GM21367 (cell line): ENCODE data around the gene OR6N1.

Source experiments
- ATAC-seq: cut with Tn5 transposase; IDR thresholded peaks from one replicate; pipeline ENCODE4 v1.9.1; 2021; ENCODE audit not compliant: unreplicated experiment

OR6N1 gene, protein sequence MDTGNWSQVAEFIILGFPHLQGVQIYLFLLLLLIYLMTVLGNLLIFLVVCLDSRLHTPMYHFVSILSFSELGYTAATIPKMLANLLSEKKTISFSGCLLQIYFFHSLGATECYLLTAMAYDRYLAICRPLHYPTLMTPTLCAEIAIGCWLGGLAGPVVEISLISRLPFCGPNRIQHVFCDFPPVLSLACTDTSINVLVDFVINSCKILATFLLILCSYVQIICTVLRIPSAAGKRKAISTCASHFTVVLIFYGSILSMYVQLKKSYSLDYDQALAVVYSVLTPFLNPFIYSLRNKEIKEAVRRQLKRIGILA

DNA sequence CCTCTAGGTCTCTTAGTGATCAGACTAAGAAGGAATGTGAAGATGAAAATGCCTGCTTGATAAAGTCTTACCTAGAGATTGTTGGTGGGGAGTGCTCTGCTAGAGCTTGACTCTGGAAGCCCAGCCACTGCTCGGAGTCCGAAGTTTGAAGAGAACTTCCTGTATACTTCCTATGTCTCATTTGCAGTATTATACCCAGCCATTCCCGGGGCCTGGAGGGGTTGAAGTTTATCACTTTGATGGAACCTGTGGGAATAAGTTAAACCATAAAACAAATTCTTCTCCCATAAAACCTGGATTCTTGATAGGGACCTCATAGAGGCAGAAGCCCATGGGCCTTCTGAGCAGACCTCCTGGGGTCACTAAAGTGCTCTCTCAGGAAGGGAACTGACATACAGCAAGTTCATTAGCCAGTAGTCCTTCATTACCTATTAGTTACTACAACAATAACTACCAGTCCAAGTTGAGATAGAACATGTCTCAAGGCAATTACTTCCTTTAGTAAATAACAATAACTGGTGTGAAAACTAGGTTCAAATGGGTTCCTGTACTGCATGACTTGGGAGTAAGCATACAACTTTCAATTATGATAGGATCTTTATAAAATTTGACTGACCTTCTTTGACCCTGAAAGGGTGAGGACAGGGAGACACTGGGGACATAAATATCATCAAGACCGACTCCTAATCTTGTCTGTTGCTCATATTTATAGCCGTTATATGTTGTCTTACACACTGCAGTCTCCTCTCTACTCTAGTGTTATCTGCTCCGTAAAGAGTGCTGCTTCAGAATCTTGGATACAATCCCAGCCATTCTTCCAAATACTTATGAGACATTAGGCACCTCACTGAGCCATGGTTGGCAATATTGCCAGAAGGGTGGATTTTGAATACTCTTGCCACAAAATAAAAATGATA, at the start of gene OR6N1:
OR6N1 (minus strand) TSS at position 246 of the 917 bp plus-strand sequence. CDS start 5,513 bp downstream, outside the sequence.
- no peak for ATAC-seq

DNA sequence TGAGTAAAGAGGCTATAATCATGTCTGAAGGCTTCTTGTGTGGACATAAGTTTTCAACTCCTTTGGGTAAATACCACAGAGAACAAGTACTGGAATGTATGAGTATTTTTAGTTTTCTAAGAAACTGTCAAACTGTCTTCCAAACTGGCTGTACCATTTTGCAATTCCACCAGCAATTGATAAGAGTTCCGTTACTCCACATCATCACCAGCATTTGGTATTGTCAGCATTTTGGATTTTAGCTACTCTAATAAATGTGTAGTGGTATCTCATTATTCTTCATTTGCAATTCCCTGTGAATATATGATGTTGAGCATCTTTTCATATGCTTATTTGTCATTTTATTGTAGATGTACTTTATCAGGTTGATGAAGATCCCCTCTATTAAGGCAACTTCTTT, 49.7 kb upstream of the OR6N1 start:
- ATAC-seq, result no peak

DNA sequence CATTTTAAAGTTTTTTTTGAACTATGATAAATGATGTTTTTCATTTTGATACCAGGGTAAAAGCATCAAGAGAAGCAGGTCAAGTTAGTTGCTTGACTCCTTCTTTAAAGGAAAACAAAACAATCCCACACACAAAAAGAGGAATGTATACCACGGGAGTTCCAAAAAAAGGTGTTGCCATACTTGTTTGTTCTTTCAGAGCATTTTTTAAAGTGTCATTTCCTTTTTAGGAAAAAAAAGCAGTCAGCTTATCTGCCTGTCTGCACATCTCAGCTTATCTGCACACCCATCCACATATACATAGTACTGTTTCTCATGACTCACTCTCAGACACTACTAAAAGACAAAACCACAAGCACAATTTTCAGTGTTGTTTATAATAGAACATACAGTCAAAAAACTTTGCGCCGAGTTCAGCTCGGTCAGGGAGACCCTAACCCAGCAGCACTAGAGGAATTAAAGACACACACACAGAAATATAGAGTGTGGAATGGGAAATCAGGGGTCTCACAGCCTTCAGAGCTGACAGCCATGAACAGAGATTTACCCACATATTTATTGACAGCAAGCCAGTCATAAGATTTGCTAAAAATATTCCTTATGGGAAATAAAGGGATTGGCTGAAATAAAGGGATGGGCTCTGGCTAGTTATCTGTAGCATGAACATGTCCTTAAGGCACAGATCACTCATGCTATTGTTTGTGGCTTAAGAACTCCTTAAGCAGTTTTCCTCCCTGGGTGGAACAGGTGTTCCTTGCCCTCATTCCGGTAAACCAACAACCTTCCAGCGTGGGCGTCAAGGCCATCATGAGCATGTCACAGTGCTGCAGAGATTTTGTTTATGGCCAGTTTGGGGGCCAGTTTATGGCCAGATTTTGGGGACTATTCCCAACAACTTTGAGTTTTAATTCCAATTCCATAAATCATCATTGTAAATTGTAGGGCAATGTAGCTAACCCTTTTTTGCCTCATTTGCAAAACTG, 47.8 kb upstream of the OR6N1 start:
- peak; percentile 88 for ATAC-seq

DNA sequence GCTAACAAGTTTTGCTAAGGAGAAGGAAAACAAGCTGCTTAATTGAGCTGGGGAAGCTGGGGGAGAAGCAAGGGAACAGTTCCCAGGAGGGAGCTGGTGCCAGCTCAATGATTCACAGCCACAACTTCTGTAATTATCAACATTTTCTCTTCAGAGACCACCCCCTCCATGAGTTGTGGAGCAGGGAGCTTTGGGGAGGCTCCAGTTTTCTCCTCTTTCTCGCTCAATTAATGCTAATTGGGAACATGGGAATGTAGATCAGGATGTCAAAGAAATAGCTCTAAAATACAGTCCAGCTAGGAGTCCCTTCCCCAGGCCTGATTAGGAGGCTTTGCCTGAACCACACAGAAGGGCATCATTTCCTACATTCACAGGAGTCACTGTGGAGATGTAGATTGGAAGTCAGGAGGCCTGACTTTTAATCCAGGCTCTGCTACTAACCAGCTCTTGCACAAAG, 47.0 kb upstream of the OR6N1 start:
- peak; percentile 9 for ATAC-seq

DNA sequence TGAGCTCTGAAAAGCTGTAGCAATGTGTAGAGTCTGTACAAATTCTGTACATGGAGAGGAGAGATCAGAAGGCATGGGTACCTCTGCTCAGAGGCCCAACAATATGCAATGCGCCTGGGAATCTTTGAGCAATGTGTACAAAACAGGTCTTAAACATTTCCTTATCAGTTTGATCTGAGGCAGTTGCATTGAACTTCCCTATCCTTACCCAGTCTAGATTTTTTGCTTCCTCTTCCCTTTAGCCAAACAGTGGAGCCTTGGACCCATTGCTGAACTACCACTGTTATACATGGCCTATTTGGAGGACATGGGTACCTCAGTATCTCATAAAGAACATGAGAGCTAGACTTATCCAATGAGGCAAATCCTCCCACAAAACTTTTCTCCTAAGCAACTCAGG, 46.6 kb upstream of the OR6N1 start:
- ATAC-seq, result no peak

DNA sequence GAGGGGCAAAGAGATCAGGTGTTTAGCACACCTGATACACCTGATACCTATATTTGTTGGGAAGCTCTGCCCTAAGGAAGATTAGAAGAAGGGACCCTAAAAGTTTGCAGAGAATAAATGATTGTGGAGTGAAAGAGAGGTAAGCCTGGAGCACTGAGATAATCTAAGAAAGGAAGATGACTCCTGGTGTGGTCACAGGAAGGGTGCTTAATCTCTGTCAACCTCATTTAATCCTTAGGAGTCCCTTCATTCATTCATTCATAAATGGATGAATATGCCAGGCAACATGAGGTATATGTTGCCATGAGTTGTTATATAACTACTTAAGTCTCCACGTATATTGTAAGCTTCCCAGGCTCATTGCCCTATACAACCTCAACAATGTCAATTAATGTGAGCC, 43.0 kb upstream of the OR6N1 start:
- no peak for ATAC-seq

DNA sequence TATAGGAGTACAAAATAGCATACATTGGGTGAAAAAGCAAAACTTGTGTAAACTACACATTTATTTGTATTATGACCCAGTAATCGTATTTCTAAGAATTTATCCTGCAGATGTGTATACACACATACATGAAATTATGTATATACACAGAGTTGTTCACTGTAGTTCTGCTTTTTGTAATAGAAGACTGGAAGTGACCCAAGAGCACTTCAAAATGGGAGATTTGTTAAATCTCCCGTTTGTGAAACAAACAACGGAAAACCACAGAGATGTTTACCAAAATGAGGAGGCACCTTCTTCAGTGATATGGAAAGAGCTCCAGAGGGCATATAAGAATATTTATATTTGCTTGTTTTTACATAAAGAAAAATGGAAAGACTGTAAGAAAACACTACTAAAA, 41.2 kb upstream of the OR6N1 start:
- ATAC-seq, result no peak

DNA sequence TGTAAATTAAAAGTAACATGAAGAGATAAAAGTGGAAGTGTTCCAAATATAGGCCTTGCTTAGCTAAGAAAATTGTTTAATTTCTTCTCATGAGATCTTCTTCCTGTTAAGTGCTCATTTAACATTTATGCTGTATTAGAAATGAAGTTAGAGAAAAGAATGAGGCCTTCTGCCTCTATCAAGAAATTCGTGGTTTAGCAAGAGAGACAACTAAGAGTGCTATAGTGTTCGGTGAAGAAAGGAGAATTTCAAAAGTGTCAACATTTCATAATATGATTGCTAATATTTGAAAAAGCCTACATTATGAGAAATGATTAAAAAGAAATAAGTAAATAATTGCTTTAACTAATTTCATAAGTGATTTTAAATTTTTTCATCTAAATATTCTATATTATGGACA, 40.3 kb upstream of the OR6N1 start:
- no peak for ATAC-seq

DNA sequence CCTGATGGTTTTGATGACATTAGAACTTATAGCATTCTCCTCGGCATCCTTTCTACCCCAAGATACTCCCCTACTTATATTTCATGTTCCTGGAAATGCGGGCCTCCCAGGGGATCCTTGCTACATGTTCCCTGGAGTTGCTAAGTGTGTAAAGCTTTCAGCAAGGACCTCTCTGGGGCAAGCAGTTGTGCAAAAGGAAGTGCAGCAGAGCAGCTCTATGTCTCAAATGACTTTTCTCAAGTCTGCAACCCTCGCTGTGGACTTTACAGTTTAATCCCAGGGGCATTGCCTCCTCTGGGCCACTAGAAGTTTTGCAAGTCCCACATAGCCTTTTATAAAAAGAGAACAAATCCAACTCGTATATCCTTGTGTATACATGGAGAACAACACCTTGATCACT, 38.3 kb upstream of the OR6N1 start:
- ATAC-seq, result no peak

DNA sequence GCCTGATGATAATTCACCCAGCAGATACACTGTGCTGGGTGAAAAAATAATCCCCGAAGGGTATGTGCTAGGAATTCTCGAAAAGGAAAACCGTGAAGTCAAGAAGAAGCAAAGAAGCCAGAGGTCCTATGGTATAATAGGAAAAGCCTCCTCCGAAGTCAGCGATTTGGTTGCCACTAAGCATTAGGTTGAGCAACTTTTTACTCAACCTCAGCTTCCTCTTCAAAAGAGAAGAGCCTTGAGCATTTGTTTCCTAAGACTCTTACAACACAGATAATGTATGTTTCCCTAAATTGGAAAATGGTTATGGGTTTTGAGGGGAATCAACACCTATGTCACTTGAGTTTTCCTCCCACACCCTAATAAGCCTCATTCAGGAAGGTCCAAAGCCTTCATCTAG, 37.9 kb upstream of the OR6N1 start:
- no peak for ATAC-seq

DNA sequence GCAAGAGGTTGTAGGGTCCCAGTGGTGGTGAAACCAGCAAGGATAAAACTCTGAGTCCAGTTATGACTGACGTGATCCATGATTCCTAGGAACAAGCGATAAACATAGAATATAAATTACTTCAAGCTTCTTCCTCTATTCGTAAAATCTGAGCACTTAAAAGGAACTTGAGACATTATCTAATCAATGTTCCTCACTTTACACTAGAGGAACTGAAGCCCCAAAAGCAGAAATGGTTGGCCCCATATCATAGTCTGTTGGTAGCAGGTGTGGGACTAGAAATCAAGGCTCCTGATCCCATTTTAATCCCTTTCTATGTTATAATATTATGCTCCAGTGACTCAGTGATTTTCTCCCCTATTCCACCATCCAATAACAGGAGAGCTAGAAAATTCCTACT, 37.3 kb upstream of the OR6N1 start:
- ATAC-seq, result no peak

DNA sequence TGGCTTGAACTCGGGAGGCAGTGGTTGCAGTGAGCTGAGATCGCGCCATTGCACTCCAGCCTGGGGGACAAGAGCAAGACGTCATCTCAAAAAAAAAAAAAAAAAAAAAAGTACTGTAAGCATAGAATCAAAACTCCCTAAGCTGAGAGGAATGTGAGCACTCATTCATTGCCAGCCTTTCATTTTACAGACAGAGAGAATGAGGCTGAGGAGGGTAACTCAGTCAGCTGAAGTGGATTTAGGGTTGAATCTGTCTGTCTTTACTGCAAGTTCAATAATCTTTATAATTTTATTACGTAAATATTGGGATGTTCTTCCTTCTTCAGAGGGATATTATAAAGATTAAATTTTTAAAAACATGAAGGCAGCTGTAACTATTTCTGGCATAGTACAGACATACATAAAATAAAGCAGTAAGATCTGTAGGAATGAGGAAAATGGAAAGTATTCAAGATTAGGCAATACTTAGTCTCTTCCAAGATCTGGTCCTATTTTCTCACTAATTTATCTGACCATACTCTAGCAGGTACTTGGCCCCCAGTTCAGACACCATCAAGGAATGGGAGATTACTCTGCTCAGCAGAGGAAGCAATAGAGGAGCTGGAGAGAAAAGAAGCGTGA, 35.0 kb upstream of the OR6N1 start:
- no peak for ATAC-seq

DNA sequence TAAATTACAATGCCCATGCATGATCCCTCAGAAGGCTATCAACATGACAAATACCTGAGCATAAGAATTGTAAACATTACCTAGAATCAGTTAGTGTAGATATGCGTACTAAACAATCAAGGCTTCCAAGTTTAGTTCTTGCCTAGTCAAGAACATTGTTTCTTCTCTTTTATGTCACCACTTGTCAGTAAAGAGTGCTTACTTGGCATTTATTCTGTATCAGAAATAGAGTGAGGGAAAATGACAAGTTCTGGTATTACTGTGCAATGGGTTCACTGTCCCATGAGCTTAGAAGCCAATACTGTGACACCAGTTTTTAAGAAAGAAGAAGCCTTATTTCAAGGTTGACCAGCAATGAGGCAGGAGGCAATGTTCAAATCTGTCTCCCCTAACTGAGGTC, 31.7 kb upstream of the OR6N1 start:
- ATAC-seq, result no peak

DNA sequence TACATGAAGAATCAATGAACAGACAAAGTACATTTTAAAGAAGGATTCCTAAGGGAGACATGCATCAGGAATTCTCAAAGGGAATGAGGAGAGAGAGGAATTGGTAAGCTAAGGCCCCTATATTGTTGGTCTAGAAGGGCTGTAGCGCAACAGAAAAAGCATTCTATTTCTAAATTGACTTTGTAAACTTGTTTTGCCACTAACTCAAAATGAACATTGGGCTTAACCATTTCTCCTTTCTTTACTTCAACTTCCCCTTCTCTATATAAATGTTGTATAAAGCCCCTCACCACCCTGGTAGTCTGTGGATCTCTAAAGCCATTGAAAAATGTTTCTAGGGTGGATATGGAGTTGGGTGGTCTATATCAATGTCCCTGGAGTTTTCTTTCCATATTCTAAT, 29.4 kb upstream of the OR6N1 start:
- no peak for ATAC-seq

DNA sequence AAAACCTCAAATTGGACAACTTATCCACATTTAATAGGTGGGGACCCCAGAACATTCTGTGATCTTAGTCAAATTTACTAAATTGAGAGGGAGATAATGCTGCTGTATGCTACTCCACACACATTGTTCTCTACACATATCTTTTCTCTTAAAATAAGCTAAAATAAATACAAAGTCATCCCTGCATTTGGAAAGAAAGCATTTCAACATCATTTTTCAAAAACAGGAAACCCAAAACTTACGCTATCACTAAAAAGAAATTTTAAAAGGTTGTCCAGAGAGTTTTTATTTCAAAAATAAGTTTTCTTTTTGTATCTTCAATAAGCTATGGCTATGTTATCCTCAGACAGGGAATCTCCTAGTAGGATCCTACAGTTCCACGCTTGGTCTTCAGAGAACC, 28.5 kb upstream of the OR6N1 start:
- no peak for ATAC-seq

DNA sequence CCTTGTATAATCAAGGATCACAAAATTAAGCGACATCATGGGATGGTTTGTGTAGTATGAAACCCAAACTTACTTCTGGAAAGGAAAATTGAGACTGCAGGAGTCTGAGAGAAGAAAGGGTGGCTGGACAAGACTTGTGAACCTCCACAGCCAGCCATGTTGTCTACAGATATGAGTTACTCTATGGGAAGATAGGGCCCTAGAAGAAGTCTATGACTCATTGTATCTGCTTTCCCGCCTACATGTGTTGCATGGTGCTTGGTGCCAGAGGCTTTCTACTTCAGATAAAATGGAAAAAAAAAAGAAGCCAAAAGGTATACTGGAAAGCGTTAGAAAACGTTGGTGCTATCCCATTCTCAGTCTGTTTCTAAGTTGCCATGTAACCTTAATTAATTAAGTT, 27.7 kb upstream of the OR6N1 start:
- ATAC-seq, result no peak

DNA sequence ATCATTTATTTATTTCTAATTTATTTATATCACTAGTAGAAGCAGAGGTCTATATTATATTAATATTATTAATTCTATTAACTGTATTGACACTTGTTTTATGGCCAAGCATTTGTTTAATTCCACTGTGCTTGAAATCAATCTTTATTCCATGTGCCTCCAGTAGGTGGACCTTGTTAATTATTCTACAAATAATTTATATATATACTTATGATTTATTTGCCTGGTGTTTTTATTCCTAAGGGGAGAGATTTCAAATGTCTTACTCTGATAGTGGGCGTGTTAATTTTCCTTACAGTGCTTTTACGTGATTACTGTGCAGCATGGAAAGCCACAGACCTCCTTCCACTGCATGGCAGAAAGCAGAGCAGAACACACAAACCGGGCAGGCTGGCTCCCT, 26.5 kb upstream of the OR6N1 start:
- ATAC-seq, result no peak

DNA sequence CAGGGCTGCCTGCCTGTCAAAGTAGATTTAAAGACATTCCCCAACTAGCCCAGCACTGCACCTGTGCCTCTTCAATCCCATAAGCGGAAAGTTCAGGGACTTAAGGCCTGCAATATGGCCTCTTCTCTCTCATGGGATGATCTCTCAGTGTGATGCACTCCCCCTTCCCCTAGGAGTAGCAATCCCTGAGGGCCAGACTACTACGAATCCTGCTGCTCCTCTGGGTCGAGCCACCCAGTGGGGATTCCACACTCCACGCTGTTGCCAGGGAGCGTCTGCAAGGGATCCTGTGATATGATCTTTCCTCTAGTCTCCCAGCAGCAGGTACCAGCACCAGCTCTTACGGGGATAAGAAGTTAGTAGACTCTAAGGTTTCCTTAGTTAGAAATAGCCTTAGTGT, 22.3 kb upstream of the OR6N1 start:
- ATAC-seq, result no peak

DNA sequence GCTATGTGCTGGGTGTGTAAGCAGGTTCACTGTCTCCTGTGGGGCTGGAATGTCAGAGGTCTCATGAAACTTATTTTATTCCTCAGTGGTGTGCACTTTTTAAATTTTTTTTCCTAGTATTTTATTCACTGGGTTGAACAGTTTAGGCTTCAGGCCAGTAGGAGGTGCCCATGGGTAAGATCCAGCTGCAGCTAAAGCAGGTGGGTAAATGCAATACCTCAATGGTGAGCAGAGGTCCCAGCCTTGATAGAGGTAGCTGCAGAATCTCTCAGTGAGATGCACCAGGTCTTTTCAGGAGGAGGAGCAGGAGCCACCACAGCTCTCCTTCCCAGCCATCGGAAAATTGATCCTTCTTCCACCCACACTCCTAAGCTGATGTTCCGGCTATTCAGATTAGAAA, 21.6 kb upstream of the OR6N1 start:
- peak; percentile 53 for ATAC-seq

DNA sequence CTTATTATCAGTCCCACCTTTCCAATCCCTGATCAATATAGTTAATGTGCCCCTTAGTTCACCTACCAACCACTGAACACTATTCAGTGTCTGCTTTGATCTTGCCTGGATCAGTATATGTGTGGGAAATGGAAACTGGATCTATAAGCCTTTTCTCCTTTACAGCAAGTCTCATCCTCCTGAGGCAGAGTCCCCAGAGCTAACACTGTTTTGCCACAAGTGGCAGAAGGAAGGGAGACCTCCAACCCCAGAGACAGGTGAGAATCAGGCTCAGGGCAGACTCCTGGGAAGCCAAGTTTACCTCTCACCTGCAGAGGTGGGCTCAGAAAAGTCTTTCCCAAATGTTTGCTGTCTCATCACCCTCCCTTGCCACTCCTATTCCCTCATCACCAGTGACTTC, 9.1 kb upstream of the OR6N1 start, which contains the start of gene OR6N2:
OR6N2 (minus strand) TSS at position 101 of the 400 bp plus-strand sequence. CDS start 3,569 bp downstream, outside the sequence.
- ATAC-seq, result no peak
